ENCODE results near the gene ERC1. TPM values are rescaled to one million over a fixed set of nuclear protein-coding genes. Genes with fewer than 3 reads are reported as not detected.

ERC1 gene
- total and polyA plus RNA-seq, 2 of the 4 experiments (the other 2 are of a cell fraction) = 11.6 to 25.6 TPM

DNA sequence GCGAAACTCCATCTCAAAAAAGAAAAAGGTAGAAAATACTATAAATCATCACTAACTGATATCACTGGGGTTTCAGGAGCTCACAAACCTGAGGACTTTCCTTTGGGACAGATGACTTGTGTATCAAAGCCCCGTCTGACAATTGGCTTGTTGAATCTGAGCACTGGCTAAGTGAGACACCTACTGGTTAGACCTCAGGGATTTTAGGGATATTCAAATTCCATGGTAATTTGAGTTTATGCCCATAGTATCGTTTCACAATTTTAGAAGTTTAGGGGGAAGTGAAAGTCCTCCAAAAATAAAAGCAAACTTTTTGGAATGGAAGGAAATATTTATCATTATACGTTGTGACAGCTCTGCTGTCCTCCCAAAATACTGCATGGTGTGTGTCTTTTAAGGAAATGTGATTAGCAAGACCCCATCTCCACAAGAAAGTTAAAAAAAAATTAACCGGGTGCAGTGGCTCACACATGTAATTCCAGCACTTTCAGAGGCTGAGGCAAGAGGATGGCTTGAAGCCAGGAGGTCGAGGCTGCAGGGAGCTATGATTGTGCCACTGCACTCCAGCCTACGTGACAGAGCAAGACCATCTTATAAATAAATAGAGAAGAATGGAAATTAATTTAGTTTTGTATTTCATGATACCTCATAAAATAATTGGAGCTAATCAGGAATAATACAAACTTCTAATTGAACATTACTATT, 554.1 kb downstream of the ERC1 start:
- Histone ChIP-seq H3K56ac (ENCODE audit: extremely low read depth, insufficient read depth, low read length) (no peak overlapping the region), H3K9ac (ENCODE audit: low read depth, low read length) (no peak overlapping the region), H3K36me3 (ENCODE audit: control insufficient read depth, insufficient read depth, low read length) (no peaks in the 10 kb centered on the region), H3K4me3 (ENCODE audit: insufficient read depth, low read depth, low read length) (no peak overlapping the region), H3K27me3 (ENCODE audit: control insufficient read depth, insufficient read depth, low read length) (no peaks in the 10 kb centered on the region), H2BK5ac (ENCODE audit: low read depth, low read length, poor library complexity, severe bottlenecking) (no peak overlapping the region), H2AK9ac (replicated peaks; ENCODE audit: low read depth, low read length, poor library complexity) (no peak overlapping the region), H3K4ac (ENCODE audit: low read depth, low read length) (no peak overlapping the region), H3K79me1 (ENCODE audit: low read depth in 1 of 2, low read length in 2 of 2) (peaks cover 30 to 83% of the 10 kb centered on the region in 2 experiments), H2BK15ac (ENCODE audit: low read depth, low read length) (no peak overlapping the region), H3K9me3 (ENCODE audit: control insufficient read depth, insufficient read depth, low read length) (no peaks in the 10 kb centered on the region), H4K91ac (ENCODE audit: insufficient read depth, low read depth, low read length) (no peak overlapping the region), H4K5ac (ENCODE audit: low read depth, low read length) (no peak overlapping the region), H2AFZ (replicated peaks; ENCODE audit: low read length, poor library complexity) (no peak overlapping the region), H3K14ac (replicated peaks; ENCODE audit: low read depth, low read length) (no peak overlapping the region), H3K27ac (ENCODE audit: insufficient read depth, low read length) (no peak overlapping the region), H3K23ac (ENCODE audit: low read depth, low read length) (peak overlapping the region; percentile 29; the same call in 1 of the 2 replicates), H3K9me1 (ENCODE audit: insufficient read depth, low read length) (peaks cover 10% of the 10 kb centered on the region), H2AK5ac (ENCODE audit: low read depth, low read length) (no peak overlapping the region), H3K4me1 (ENCODE audit: control insufficient read depth, insufficient read depth, low read length) (peaks cover 2% of the 10 kb centered on the region; the same call in 1 of the 2 replicates), H3K18ac (ENCODE audit: low read depth, low read length) (no peak overlapping the region), H4K20me1 (ENCODE audit: insufficient read depth, low read length) (peaks cover 60% of the 10 kb centered on the region), H3K4me2 (ENCODE audit: low read depth, low read length) (no peak overlapping the region), H4K8ac (ENCODE audit: low read depth in 2 of 2, low read length in 2 of 2) (no peak overlapping the region), H2BK20ac (ENCODE audit: low read depth, low read length) (no peak overlapping the region), H2BK120ac (ENCODE audit: low read depth, low read length) (no peak overlapping the region)
- CTCF ChIA-PET = no interaction called here
- TF ChIP-seq FOS (IDR thresholded peaks at IDR 0.05; ENCODE audit: low read depth, low read length) (no peak), RAD21 (IDR thresholded peaks at IDR 0.05; ENCODE audit: low read length) (peak; percentile 50), SMC3 (IDR thresholded peaks at IDR 0.05; ENCODE audit: low read depth, low read length) (peak; percentile 26; the same call in 1 of the 2 replicates), RFX5 (IDR thresholded peaks at IDR 0.05; ENCODE audit: low read depth, low read length) (no peak), CHD1 (IDR thresholded peaks at IDR 0.05; ENCODE audit: low read depth, low read length) (no peak)
- TF ChIP-seq, protein P1, sequence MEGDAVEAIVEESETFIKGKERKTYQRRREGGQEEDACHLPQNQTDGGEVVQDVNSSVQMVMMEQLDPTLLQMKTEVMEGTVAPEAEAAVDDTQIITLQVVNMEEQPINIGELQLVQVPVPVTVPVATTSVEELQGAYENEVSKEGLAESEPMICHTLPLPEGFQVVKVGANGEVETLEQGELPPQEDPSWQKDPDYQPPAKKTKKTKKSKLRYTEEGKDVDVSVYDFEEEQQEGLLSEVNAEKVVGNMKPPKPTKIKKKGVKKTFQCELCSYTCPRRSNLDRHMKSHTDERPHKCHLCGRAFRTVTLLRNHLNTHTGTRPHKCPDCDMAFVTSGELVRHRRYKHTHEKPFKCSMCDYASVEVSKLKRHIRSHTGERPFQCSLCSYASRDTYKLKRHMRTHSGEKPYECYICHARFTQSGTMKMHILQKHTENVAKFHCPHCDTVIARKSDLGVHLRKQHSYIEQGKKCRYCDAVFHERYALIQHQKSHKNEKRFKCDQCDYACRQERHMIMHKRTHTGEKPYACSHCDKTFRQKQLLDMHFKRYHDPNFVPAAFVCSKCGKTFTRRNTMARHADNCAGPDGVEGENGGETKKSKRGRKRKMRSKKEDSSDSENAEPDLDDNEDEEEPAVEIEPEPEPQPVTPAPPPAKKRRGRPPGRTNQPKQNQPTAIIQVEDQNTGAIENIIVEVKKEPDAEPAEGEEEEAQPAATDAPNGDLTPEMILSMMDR (conservative IDR thresholded peaks at IDR 0.05; ENCODE audit: low read depth, low read length) = peak; percentile 33; the same call in 1 of the 2 replicates
- DNase-seq (peak; percentile 43), ATAC-seq (ENCODE audit: low read depth) (no peak)
- no CpG with 5 or more reads among the region's 7 CpGs for WGBS, 2 experiments (ENCODE audit: extremely low coverage in 2 of 2, insufficient read length in 1 of 2)
- BruUV-seq (replicated peaks) = no TSS peak
- in situ Hi-C loops (cut with MboI; ENCODE audit: low sequenced_read_pairs) (no loop called here), intact Hi-C loops (cut with micrococcal nuclease) (no loop called here), dilution Hi-C loops (cut with HindIII; ENCODE audit: low sequenced_read_pairs, unreplicated experiment) (no loop called here)
- POLR2A ChIA-PET (ENCODE audit: unreplicated experiment) = no interaction called here

Other genes starting within 250 kb of the ERC1 start
- gene WNK1, start 238.6 kb upstream of the ERC1 start, total RNA-seq (2012; rRNA removed) = 38.3 and 42.8 TPM in 2 replicates
- 28.3 and 36.9 TPM in 2 replicates for gene WNK1, start 238.6 kb upstream of the ERC1 start, polyA plus RNA-seq (2012; rRNA removed)
- 9.7 and 11.3 TPM in 2 replicates for gene RAD52, start 41.5 kb upstream of the ERC1 start, total RNA-seq (2012; rRNA removed)
- 9.3 and 10.7 TPM in 2 replicates for gene RAD52, start 41.5 kb upstream of the ERC1 start, polyA plus RNA-seq (2012; rRNA removed)